ENCODE data around the gene DHRSX. TPM values are rescaled to one million over a fixed set of nuclear protein-coding genes. Genes with fewer than 3 reads are reported as not detected.
"Not testable (repeated sequence)": the region's sequence is repeated elsewhere in the genome, so short reads cannot be mapped to it uniquely, and the experiment has no call there.

DHRSX gene
- total RNA-seq, 1 donor from 2014 or later: 19.0 TPM

DNA sequence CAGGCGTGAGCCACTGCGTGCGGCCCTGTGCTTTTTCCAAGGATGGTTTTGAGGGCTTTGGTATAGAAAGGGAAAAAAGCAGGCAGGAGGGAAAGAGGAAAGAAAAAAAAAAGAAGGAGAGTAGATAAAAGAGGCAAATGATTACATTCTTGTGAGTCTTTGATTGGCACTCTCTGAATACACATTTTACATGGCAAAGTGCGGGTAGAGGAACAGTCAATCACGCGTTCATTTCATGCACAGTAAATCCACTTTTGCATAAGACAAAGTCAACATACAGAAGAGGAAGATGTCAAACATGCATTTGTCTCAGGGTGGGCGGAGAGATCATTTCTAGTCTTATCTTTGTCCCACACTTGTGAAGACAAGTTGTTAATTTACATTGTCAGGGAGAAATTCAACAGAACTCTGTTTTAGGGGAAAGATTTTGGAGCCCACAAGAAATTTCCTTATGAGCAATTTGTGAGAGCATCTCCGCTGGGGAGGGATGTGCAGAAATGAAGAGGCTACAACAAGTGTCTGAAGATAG is 183.2 kb downstream of the DHRSX start:
- TF ChIP-seq, protein P1, sequence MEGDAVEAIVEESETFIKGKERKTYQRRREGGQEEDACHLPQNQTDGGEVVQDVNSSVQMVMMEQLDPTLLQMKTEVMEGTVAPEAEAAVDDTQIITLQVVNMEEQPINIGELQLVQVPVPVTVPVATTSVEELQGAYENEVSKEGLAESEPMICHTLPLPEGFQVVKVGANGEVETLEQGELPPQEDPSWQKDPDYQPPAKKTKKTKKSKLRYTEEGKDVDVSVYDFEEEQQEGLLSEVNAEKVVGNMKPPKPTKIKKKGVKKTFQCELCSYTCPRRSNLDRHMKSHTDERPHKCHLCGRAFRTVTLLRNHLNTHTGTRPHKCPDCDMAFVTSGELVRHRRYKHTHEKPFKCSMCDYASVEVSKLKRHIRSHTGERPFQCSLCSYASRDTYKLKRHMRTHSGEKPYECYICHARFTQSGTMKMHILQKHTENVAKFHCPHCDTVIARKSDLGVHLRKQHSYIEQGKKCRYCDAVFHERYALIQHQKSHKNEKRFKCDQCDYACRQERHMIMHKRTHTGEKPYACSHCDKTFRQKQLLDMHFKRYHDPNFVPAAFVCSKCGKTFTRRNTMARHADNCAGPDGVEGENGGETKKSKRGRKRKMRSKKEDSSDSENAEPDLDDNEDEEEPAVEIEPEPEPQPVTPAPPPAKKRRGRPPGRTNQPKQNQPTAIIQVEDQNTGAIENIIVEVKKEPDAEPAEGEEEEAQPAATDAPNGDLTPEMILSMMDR (IDR thresholded peaks at IDR 0.05; ENCODE audit: insufficient read depth, low read length, severe bottlenecking): no peak
- no peak overlapping the region for H3K4me3 ChIP-seq (ENCODE audit: low read depth, low read length)
- no peaks in the 10 kb centered on the region for H3K27me3 ChIP-seq (ENCODE audit: control insufficient read depth, insufficient read depth, low read length)
- FAIRE-seq: no peak
- no peak for DNase-seq (ENCODE audit: low read depth)
- H3K36me3 ChIP-seq (ENCODE audit: control insufficient read depth, insufficient read depth, low read length): no peaks in the 10 kb centered on the region

DNA sequence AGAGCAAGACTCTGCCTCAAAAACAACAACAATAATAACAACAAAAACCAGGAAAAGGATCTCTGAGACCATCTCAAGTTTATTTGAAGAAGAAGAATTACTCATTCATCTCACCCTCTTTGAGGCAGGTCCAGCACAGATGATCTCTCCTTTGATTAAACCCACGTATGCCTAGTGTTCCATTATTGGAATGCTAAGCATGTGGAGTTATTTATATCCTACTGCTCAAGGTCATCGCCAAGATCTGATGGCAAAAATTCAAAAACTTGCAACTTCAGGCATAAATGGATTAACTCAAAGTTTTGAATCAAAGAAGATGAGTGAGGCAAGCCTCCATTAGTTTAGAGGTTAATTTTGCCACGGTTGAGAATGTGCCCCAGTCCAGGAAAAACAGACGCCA is 184.2 kb downstream of the DHRSX start:
- DNase-seq (ENCODE audit: low read depth): no peak
- Histone ChIP-seq H3K36me3 (ENCODE audit: control insufficient read depth, insufficient read depth, low read length) (no peaks in the 10 kb centered on the region), H3K4me3 (ENCODE audit: low read depth, low read length) (no peak overlapping the region), H3K27me3 (ENCODE audit: control insufficient read depth, insufficient read depth, low read length) (no peaks in the 10 kb centered on the region)
- no peak for FAIRE-seq
- TF ChIP-seq, protein P1 (IDR thresholded peaks at IDR 0.05; ENCODE audit: insufficient read depth, low read length, severe bottlenecking): no peak

DNA sequence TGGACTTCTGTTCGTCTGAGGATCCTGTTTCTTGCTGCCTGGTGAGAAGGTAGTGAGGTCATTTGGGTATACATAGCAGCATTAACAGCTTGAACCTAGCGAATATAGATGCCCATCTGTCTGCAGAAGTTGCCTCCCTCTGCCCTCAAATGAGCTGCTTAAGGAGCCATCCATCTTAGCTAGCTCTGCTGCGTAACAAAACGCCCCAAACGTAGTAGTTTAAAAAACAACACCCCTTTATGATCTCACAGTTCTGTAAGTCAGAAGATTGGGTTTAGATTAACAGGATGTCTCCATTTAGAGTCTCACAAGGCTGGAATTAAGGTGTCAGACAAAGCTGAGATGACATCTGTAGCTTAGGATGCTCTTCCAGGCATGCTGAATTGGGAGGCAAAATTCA is 185.3 kb downstream of the DHRSX start:
- no peaks in the 10 kb centered on the region for H3K36me3 ChIP-seq (ENCODE audit: control insufficient read depth, insufficient read depth, low read length)
- DNase-seq (ENCODE audit: low read depth) (no peak), FAIRE-seq (no peak)
- TF ChIP-seq, protein P1 (IDR thresholded peaks at IDR 0.05; ENCODE audit: insufficient read depth, low read length, severe bottlenecking): no peak
- H3K4me3 ChIP-seq (ENCODE audit: low read depth, low read length): no peak overlapping the region
- H3K27me3 ChIP-seq (ENCODE audit: control insufficient read depth, insufficient read depth, low read length): no peaks in the 10 kb centered on the region

DNA sequence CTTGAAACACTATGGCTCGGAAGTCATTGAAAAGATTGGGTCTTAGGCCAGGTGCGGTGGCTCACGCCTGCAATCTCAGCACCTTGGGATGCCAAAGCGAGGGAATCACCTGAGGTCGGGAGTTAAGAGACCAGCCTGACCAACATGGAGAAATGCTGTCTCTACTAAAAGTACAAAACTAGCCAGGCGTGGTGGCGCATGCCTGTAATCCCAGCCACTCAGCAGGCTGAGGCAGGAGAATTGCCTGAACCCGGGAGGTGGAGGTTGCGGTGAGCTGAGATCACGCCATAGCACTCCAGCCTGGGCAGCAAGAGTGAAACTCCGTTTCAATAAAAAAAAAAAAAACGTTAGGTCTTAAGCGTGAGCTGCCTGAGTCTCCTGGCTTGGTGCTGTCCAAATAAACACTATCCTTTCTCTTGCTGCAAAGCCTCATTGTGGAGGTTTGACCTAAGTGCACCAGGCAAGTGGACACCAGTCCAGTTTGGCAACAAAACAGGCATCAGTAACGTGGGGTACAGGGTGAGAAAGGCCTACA is 185.9 kb downstream of the DHRSX start:
- H3K36me3 ChIP-seq (ENCODE audit: control insufficient read depth, insufficient read depth, low read length): no peaks in the 10 kb centered on the region
- no peak for DNase-seq (ENCODE audit: low read depth)
- no peaks in the 10 kb centered on the region for H3K27me3 ChIP-seq (ENCODE audit: control insufficient read depth, insufficient read depth, low read length)
- no peak for FAIRE-seq
- TF ChIP-seq, protein P1 (IDR thresholded peaks at IDR 0.05; ENCODE audit: insufficient read depth, low read length, severe bottlenecking): no peak
- H3K4me3 ChIP-seq (ENCODE audit: low read depth, low read length): no peak overlapping the region

DNA sequence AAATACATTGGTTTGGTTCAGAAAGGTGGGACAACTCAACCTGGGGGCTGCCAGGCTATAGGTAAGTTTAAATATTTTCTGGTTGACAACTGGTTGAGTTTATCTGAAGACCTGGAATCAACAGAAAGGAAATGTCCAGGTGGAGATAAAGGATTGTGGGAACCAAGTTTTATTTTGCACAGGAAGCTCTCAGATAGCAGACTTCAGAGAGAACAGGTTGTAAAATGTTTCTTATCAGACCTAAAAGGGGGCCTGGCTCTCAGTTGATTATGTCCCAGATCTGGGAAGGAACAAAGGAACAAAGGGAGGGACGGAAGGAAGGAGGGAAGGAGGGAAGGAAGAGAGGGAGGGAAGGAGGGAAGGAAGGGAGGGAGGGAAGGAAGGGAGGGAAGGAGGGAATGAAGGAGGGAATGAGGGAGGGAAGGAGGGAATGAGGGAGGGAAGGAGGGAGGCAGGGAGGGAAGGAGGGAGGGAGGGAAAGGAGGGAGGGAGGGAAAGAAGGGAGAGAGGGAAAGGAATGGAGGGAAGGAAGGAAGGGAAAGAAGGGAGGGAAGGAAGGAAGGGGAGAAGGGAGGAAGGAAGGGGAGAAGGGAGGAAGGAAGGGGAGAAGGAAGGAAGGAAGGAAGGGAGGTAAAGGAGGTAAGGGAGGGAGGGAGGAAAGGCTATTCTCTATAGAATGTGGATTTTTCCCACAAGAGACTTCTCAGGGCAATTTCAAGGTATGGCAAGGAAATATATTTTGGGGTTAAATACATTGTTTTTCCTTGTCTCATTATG is 186.7 kb downstream of the DHRSX start:
- DNase-seq (ENCODE audit: low read depth) (no peak), FAIRE-seq (no peak)
- no peaks in the 10 kb centered on the region for H3K27me3 ChIP-seq (ENCODE audit: control insufficient read depth, insufficient read depth, low read length)
- no peaks in the 10 kb centered on the region for H3K36me3 ChIP-seq (ENCODE audit: control insufficient read depth, insufficient read depth, low read length)
- H3K4me3 ChIP-seq (ENCODE audit: low read depth, low read length): no peak overlapping the region
- TF ChIP-seq, protein P1 (IDR thresholded peaks at IDR 0.05; ENCODE audit: insufficient read depth, low read length, severe bottlenecking): no peak

DNA sequence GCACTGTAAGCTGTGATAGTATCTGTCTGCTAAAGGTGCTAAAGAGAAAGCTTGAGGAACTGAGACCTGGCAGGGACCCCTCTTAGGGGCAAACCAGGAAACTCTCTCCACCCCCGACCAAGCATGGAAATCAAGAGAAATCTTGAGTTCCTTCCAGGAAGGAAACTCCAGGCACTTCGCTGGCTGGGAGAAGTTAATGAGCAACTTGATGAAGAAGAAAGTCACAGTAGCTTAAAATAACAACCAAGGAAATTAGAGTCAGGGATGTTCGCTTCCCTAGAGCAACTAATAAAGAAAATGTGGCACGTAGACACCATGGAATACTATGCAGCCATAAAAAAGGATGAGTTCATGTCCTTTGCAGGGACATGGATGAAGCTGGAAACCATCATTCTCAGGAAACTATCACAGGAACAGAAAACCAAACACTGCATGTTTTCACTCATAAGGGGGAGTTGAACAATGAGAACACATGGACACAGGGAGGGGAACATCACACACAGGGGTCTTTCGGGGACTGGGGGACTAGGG is 188.7 kb downstream of the DHRSX start:
- not testable (repeated sequence) for H3K27me3 ChIP-seq (ENCODE audit: control insufficient read depth, insufficient read depth, low read length); H3K36me3 ChIP-seq (ENCODE audit: control insufficient read depth, insufficient read depth, low read length); DNase-seq (ENCODE audit: low read depth); H3K4me3 ChIP-seq (ENCODE audit: low read depth, low read length); FAIRE-seq
